Adrenal gland (tissue), 5 donors: Measurements from ENCODE around the gene CHRDL1.

Experiments
- CTCF ChIP-seq, 6 experiments: fragments of 450-650 bp in 4 of 6; fragments of 200-600 bp in 2 of 6; sonication (generic) in 1 of 6; IDR thresholded peaks; 1 replicate in 5 of 6; 2 replicates in 1 of 6; pipeline versions ENCODE4 v1.5.1 to v1.8.0; 2016 to 2021; ENCODE audit warnings: antibody characterized with exemption in 6 of 6, mild to moderate bottlenecking in 2 of 6, moderate library complexity in 1 of 6
- POLR2A ChIP-seq, 2 donors: fragments of 450-650 bp; IDR thresholded peaks; one replicate each; pipeline ENCODE4 v1.6.1; 2017; ENCODE audit warnings: antibody characterized with exemption in 2 of 2, mild to moderate bottlenecking in 2 of 2, moderate library complexity in 1 of 2
- donor health status: DM: no; HTN: no; CAD: no.

DNA sequence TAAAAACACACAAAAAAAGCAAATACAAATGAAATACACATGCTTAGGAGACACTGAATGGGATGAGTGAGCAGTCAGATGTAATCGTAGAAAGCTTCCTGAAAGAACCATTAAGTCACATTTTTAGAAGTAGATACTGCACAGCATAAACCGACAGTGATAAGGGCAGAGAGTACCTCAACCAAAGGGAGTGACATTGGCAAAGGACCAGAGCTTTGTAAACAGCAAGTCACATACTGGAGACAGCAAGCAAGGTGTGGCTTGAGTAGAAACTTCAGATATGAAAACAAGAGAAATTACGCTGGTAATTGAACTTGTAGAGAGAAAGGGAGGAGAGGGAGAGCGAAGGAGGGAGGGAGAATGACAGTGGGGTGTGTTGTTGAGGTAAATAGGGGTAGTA is 92.0 kb downstream of the CHRDL1 start:
- TF ChIP-seq POLR2A (IDR thresholded peaks at IDR 0.05) = no peak
- TF ChIP-seq CTCF (IDR thresholded peaks at IDR 0.05) = no peak
